GM08714 (cell line): ENCODE results near the gene BEST2.

Source experiments
- H3K4me3 ChIP-seq: fragments of 200-500 bp; sonication (Bioruptor generic); 2 replicates; pipeline ENCODE4 v1.5.1; 2014; ENCODE audit warnings: mild to moderate bottlenecking, low read length, inconsistent platforms
- ZNF274 ChIP-seq: IDR thresholded peaks from 2 replicates; pipeline ENCODE4 v1.6.1; 2012; ENCODE audit warnings: mild to moderate bottlenecking, low read depth, low read length

Gene BEST2

DNA sequence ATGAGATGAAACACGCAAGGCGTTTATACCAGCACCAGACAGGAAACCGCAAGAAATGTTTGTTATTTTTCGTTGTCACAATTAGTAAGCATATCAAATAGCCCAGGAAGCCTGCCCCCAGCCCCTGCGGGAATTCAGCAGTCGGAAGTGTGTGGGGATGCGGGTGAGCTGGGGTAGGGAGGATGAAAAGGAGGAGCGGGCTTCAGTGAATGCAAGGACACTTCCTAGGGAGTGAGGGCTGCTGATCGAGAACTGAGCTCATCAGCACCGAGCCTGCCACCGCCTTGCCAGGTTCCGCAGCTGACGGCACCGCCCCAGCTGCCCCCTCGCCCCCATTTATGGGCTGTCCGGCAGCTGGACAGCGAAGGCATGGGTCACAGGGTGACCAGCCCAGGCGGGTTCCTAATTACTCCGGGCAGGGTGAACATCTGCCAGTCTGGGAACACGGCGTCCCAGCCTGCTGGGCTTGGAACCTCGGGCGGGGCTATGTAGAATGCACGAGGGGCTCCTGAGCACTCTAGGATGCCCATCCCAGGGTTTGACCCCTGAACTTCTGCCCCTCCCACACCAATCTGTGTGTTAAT lies 1.6 kb upstream of the BEST2 start:
- TF ChIP-seq ZNF274 = no peak

DNA sequence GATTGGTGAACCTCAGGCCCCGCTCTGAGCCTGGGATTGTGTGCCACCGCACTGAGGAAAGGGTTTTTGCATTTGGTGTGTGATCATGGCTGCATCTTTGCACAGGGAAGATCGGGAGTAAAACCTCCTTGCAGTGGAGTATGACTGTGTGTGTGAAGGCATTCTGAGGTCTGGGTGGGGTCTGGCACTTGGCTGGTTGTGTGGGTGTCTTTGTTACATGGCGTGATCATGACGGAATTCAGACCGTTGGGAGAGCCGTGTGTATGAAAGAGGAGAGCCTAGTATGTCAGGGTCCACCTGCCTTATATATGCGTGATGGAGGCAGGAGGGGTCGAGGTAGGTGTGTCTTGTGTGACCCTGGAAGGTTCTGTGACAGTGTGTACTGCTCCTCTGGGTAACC lies 740 bp upstream of the BEST2 start:
- no peak overlapping the region for H3K4me3 ChIP-seq
- TF ChIP-seq ZNF274 = no peak

More for the DNA sequence above, 1.6 kb upstream of the BEST2 start:
- H3K4me3 ChIP-seq = no peak overlapping the region

DNA sequence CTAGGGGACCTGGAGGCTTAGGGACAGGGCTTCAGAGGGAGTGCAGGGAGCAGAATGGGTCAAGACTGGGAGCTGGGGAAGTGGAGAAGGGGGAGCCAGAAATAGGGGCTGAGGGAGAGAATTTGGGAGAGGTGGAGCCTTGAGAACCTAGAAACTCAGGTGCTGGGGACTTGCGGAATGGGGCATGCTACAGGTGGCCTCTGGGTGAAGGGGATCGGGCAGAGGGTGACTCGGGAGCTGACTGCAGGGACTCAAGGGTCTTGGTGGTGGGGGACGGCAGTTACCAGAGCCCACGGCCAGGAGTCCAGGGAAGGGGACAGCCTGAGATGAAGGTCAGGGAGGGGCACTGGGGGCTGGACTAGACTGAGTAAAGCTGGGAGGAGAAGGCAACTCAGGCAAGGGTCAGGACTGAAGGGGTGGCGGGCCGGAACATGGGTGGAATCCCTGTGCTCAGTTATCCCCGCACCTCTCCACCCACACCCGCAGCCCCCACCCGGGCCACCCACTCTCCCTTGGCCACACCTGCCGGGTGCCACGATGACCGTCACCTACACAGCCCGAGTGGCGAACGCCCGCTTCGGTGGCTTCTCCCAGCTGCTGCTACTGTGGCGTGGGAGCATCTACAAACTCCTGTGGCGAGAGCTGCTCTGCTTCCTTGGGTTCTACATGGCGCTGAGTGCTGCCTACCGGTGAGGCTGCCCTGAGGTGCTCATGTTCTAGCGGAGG lies 628 bp downstream of the BEST2 start:
- no peak for TF ChIP-seq ZNF274
- H3K4me3 ChIP-seq = no peak overlapping the region

DNA sequence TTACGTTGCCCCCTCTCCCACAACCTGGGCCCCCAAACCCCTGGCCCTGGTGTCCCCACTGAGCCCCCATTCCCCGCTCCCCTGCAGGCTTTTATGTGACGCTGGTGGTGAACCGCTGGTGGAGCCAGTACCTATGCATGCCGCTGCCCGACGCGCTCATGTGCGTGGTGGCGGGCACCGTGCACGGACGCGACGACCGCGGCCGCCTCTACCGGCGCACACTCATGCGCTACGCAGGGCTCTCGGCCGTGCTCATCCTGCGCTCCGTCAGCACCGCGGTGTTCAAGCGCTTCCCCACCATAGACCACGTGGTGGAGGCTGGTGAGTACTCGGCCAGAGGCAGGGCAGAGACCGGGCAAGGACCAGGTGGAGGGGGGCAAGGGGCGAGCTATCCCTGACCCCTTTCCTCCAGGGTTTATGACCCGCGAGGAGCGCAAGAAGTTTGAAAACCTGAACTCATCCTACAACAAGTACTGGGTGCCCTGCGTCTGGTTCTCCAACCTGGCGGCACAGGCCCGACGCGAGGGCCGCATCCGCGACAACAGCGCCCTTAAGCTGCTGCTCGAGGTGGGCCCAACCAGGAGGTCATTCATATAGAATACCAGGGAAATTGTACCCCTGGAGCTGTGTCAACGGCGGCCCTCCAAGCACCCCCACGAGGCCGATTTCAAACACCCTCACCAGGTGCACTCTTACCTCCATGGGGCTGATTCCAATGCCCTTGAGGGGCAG lies 3.0 kb downstream of the BEST2 start:
- TF ChIP-seq ZNF274 = no peak
- H3K4me3 ChIP-seq = no peak overlapping the region

DNA sequence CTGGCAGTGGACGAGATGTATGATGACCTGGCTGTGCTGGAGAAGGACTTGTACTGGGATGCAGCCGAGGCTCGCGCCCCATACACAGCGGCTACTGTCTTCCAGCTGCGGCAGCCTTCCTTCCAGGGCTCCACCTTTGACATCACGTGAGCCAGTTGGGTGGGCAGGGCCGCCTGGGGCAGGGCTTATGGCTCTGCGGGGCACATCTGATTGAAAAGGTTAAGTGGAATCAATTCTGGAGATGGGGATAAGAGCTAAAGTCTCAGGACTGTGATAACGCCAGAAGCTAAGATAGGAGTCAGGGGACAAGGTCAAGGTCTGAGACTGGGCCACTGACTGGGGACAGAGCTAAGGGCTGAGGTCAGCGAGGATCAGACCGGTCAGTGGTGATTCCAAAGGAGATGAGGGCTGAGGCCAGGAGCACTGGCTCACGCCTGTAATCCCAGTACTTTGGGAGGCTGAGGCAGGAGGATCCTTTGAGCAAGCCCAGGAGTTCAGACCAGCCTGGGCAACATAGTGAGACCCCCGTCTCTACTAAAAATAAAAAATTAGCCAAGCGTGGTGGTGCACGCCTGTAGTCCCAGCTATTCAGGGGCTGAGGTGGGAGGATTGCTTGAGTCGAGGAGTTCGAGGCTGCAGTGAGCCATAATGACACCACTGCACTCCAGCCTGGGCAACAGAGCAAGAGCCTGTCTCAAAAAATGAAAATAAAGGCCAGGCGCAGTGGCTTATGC lies 4.7 kb downstream of the BEST2 start:
- TF ChIP-seq ZNF274 = no peak
- no peak overlapping the region for H3K4me3 ChIP-seq

DNA sequence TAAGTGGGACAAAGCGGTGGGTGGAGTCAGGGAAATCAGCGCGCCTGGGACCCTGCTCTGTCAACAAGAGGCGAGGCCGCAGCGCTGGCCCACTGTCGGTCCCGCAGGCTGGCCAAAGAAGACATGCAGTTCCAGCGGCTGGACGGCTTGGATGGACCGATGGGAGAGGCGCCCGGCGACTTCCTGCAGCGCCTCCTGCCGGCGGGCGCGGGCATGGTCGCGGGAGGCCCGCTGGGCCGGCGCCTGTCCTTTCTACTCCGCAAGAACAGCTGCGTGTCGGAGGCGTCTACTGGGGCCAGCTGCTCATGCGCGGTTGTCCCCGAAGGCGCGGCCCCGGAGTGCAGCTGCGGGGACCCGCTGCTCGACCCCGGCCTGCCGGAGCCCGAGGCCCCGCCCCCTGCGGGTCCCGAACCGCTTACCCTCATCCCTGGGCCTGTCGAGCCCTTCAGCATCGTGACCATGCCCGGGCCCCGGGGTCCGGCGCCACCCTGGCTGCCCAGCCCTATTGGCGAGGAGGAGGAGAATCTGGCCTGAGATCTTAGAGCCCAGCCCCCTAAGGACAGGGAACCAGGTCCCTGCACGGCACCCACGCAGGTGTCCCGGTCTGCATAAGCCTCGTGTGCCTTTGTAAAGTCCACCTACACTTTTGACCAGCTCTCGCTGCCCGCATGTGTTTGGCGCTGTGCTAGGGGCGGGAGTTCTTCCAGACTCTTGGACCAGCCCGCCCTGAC lies 6.1 kb downstream of the BEST2 start:
- H3K4me3 ChIP-seq = no peak overlapping the region; the same call in 1 of the 2 replicates
- TF ChIP-seq ZNF274 = no peak

DNA sequence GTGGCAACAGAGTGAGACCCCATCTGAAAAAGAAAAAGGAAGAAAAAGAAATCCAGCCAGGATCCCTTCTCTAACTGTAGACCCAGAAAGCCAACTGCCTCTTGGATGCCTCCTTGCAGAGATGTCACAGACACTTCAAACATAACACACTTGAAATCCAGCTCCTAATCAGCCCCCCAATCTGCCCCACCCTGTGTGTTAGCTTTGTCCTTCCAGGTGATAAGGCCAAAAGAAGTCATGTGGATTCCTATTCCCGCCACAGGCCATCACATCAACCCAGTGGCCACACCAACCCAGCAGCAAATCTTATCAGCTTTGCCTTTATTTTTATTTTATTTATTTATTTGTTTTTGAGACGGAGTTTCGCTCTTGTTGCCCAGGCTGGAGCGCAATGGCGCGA lies 8.1 kb downstream of the BEST2 start:
- TF ChIP-seq ZNF274 = no peak
- H3K4me3 ChIP-seq = no peak overlapping the region

DNA sequence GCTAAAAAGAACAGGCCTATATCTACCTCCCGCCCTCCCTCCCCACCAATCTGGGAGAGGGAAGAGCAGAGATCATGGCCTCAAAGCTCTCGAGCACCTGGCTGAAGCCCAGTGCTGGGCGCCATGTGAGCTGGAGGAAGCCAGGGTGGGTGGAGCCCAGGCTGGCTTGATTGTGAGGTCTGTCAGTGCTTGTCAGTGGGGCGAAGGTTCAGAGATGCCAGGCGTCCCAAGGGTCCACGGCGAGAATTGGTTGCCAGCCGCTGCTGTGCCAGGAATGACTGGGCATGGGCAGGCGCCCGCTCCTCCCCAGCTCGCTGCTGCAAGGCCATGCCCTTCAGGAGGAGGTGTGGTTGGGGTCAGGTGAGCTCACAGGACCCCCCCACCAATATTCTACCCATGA lies 11.5 kb downstream of the BEST2 start:
- no peak for TF ChIP-seq ZNF274

DNA sequence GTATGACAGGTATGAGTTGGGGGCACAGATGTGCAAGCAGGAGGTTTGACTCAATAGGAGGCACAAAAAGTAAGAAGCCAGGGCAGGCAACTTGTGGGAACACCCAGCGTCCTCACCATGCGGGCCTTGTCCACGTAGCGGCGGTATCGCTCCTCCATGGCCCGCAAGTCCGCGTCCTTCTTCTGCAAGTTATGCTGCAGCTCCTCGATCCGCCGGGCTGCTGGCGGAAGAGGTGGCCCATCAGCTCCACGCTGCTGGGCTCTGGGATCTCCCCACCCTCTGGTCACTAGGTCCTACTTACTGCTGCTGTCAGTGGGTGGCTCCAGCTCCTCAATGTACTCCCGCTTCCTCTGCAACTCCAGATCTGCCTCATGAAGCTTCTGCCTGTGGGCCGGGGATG lies 13.1 kb downstream of the BEST2 start:
- no peak for TF ChIP-seq ZNF274
- no peak overlapping the region for H3K4me3 ChIP-seq

More for the DNA sequence above, 11.5 kb downstream of the BEST2 start:
- H3K4me3 ChIP-seq = no peak overlapping the region

DNA sequence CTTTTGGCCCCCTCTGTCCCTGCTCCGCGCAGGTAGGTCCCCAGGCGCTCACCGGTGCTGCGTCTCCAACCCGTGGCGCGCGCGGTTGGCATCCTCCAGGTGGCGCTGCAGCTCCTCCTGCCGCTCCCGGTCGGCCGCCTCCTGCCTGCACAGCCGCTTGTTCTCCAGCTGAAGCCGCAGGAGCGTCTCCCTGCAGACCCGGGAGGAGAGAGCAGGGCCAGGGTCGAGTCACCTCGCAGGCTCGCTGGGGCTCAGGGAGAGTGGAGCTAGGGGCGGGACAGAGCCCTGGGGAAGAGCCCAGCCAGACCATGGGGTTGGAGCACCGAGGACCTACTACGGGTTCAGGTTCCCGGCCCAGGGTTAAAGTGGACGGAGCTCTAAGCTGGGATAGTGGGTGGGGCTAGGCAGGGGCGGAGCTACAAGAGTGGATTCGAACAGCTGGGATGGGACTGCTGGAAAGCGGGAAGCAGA lies 14.5 kb downstream of the BEST2 start:
- no peak for TF ChIP-seq ZNF274
- no peak overlapping the region for H3K4me3 ChIP-seq

DNA sequence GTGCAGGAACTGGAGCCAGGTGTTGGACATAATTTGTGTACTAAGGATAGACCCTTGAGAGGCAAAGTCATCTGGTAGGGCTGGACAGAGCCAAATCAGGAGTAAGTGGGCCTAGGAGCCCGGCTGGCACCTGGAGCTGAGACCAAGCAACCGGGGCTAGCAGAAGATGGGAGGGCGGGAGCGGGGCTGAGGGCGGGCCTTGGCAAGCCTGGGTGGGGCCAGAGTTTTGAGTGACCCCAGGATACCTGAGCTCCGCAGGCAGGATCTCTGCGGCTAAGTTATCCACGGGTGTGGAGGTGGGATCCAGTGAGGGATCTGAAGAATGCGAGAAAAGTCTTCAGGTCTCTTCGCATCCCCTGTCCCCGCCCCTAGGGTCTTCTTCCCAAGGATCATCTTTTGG lies 15.6 kb downstream of the BEST2 start:
- no peak overlapping the region for H3K4me3 ChIP-seq
- TF ChIP-seq ZNF274 = no peak

DNA sequence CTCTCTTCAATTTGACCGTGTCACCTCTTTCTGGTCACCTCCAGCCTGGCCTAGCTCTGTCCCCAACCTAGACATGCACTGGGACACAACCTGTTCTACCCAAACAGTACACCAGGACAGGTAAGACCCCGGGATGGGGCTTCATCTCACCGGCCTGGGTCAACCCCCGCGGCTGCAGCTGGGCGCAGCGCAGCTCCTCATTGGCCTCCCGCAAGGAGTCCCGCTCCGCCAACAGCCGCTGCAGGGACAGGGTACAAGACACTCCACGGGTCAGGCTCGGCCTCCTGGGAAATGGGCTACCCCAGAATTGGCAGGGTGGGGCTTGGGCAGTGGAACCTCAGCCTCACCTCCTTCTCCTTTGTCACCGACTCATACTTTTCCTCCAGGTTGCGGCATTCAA lies 16.1 kb downstream of the BEST2 start:
- no peak overlapping the region for H3K4me3 ChIP-seq
- no peak for TF ChIP-seq ZNF274

DNA sequence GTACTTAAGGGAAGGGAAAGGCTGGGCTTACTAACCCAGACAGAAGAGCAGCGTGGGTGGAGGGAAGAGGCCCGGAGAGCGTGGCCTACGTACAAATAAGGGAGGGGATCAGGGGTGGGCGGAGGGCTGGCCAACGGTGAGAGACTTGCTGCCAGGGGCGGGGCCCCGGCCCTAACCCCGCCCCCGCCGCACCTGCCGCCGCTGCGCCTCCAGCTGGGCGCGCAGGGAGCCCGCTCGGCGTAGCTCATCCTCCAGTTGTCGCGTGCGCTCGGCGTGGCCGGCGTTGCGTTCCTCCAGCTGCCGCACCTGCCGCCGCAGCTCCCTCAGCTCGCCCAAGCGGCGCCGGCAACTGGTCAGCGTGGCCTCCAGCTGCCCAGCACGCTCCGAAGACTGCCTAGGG lies 18.1 kb downstream of the BEST2 start:
- TF ChIP-seq ZNF274 = no peak
- H3K4me3 ChIP-seq = no peak overlapping the region

DNA sequence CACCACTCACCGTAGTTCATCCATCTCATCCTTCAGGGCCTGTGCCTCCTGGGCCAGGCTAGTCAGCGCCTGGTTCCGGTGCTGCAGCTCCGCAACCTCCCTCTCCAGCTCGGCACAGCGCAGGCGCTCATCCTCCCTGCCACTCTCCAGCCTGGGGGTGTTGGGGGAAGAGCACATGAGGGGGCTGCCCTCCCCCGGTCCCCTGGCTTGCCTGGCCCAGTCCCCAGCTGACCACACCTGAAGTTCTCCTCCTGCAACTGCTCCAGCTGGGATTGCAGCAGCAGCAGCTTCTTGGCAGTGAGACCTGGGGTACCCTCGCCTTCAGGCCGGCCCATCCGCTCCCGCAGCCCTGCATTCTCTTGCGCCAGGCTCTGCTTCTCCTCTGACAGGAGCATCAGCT lies 19.3 kb downstream of the BEST2 start:
- no peak for TF ChIP-seq ZNF274

DNA sequence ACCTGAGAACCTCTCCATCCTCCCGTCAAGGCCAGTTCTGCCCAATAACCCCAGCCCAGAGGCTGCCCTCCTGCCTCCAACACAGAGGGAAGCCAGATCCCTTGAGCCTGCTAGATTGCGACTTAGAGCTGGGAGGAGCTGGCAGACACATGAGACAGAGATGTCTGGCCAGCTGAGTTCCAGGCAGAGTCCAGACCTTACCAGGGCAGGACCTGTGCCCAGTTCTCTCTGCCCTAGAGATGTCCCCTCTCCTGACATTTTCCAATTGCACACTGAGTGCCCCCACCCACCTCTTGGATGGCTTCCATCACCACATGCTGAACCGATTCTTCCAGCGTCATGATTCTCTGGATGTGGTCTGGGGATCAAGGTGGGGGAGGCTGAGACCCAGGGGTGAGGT lies 20.7 kb downstream of the BEST2 start:
- TF ChIP-seq ZNF274 = no peak
- no peak overlapping the region for H3K4me3 ChIP-seq

More for the DNA sequence above, 19.3 kb downstream of the BEST2 start:
- no peak overlapping the region for H3K4me3 ChIP-seq
